CD4-positive, alpha-beta T cell (primary cell): ENCODE data around the gene LAMA3. TPM values are rescaled to one million over a fixed set of nuclear protein-coding genes. Genes with fewer than 3 reads are reported as not detected.

Experiments used
- ATAC-seq: fragments of 200-7000 bp; cut with Tn5 transposase; one replicate; pipeline ENCODE4 v1.10.0; 2022; ENCODE audit warnings: mild to moderate bottlenecking; ENCODE audit not compliant: poor library complexity
- CTCF ChIA-PET: fragments of 350-600 bp; sonication (Branson Sonifier 250); formaldehyde crosslinking; loops from one replicate; lab custom pipeline; 2021; ENCODE audit warnings: antibody characterized with exemption, inconsistent platforms; lab: Charles Lee
- POLR2A ChIA-PET: fragments of 350-600 bp; sonication (Branson Sonifier 250); formaldehyde crosslinking; loops from one replicate; lab custom pipeline; 2021; ENCODE audit warnings: antibody characterized with exemption, inconsistent platforms; lab: Charles Lee
- DNase-seq, 14 experiments: peaks; one replicate each; pipeline ENCODE4 v3.0.0-alpha.2; 2013 to 2020; ENCODE audit warnings: mixed read lengths in 2 of 14
- H3K27ac ChIP-seq, 2 donors: one replicate each; pipeline versions ENCODE4 v1.5.1 to v1.7.0; 2013; ENCODE audit warnings: low read length in 2 of 2, low read depth in 1 of 2, mild to moderate bottlenecking in 1 of 2
- H3K27me3 ChIP-seq, 2 experiments: 1 replicate in 1 of 2; 2 replicates in 1 of 2; pipeline versions ENCODE4 v1.6.1 to v1.7.0; 2013; ENCODE audit warnings: low read length in 2 of 2, control low read depth in 1 of 2, mild to moderate bottlenecking in 1 of 2, moderate library complexity in 1 of 2; ENCODE audit not compliant: insufficient read depth in 2 of 2, control insufficient read depth in 1 of 2
- H3K36me3 ChIP-seq: one replicate; pipeline ENCODE4 v1.6.1; 2013; ENCODE audit warnings: low read length, control low read depth; ENCODE audit not compliant: insufficient read depth
- H3K4me1 ChIP-seq: one replicate; pipeline ENCODE4 v1.6.1; 2013; ENCODE audit warnings: low read length, control low read depth; ENCODE audit not compliant: insufficient read depth
- H3K4me3 ChIP-seq: one replicate; pipeline ENCODE4 v1.5.1; 2013; ENCODE audit warnings: mild to moderate bottlenecking, low read length, moderate library complexity
- H3K9me3 ChIP-seq, 2 experiments: 1 replicate in 1 of 2; 2 replicates in 1 of 2; pipeline versions ENCODE4 v1.6.1 to v1.7.0; 2013; ENCODE audit warnings: low read length in 2 of 2, mild to moderate bottlenecking in 2 of 2, control low read depth in 1 of 2, moderate library complexity in 1 of 2; ENCODE audit not compliant: control insufficient read depth in 1 of 2, insufficient read depth in 1 of 2
- H3K27ac Mint-ChIP-seq: one replicate; pipeline ENCODE4 v1.8.0; 2020; ENCODE audit warnings: mixed read lengths
- H3K27me3 Mint-ChIP-seq: one replicate; pipeline ENCODE4 v1.8.0; 2021; ENCODE audit warnings: mixed read lengths
- H3K36me3 Mint-ChIP-seq: one replicate; pipeline ENCODE4 v1.8.0; 2021; ENCODE audit warnings: low read depth, mixed read lengths
- H3K4me1 Mint-ChIP-seq: one replicate; pipeline ENCODE4 v1.8.0; 2021; ENCODE audit warnings: low read depth, mixed read lengths
- H3K4me3 Mint-ChIP-seq: one replicate; pipeline ENCODE4 v1.8.0; 2020; ENCODE audit warnings: mild to moderate bottlenecking, mixed read lengths
- H3K9me3 Mint-ChIP-seq: one replicate; pipeline ENCODE4 v1.8.0; 2020; ENCODE audit warnings: mixed read lengths
- intact Hi-C, 2 experiments: fragments of 100-400 bp; cut with DNase I in 1 of 2; cut with micrococcal nuclease in 1 of 2; formaldehyde crosslinking; loops; one replicate each; pipeline versions ENCODE4 v1.15.1 to v1.9.0; 2023 to 2025; cut with DNase I, micrococcal nuclease
- total RNA-seq, 174 experiments: library from RNA in 2 of 174; stranded (reverse) in 2 of 174; gene quantifications; one replicate each; pipeline ENCODE4 v1.2.3 and lab custom pipeline; 2021 to 2026
- TF ChIP-seq, protein P1 (sequence below): fragments of 200-600 bp; IDR thresholded peaks from one replicate; pipeline ENCODE4 v1.8.0; 2022; ENCODE audit warnings: antibody characterized with exemption, mild to moderate bottlenecking

Gene LAMA3
- total RNA-seq, 2 experiments from 2014 or later, result 0.19 TPM; not detected in 1

DNA sequence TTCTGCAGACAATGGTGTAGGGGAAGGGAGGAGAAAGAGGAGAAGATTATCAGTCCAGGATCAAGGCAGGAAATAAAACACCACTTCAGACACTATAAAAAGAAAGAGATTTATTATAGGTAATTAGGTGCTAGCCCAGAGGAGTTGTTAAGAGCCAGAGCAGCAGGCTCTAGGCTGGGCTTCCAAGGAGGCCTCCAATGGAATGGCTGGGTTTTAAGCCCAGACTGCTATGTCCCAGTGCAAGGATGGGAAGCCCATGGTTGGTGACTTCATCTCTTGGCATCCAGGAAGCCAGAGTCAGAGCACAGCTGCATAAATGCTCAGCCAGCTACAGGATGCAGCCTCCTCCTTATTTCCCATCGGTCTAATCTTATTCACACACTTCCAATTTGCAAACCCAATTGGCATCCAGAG is 95.6 kb downstream of the LAMA3 start:
- no peaks in the 10 kb centered on the region for H3K36me3 ChIP-seq
- no peaks in the 10 kb centered on the region for H3K27me3 Mint-ChIP-seq
- H3K27me3 ChIP-seq, result peaks cover 0 to 3% of the 10 kb centered on the region in 2 experiments
- no peak overlapping the region for H3K4me3 Mint-ChIP-seq
- peaks cover 9% of the 10 kb centered on the region for H3K4me1 Mint-ChIP-seq
- H3K27ac ChIP-seq, result no peak overlapping the region
- peaks cover 0 to 4% of the 10 kb centered on the region in 2 experiments for H3K9me3 ChIP-seq
- peaks cover 2% of the 10 kb centered on the region for H3K9me3 Mint-ChIP-seq
- TF ChIP-seq, protein P1, sequence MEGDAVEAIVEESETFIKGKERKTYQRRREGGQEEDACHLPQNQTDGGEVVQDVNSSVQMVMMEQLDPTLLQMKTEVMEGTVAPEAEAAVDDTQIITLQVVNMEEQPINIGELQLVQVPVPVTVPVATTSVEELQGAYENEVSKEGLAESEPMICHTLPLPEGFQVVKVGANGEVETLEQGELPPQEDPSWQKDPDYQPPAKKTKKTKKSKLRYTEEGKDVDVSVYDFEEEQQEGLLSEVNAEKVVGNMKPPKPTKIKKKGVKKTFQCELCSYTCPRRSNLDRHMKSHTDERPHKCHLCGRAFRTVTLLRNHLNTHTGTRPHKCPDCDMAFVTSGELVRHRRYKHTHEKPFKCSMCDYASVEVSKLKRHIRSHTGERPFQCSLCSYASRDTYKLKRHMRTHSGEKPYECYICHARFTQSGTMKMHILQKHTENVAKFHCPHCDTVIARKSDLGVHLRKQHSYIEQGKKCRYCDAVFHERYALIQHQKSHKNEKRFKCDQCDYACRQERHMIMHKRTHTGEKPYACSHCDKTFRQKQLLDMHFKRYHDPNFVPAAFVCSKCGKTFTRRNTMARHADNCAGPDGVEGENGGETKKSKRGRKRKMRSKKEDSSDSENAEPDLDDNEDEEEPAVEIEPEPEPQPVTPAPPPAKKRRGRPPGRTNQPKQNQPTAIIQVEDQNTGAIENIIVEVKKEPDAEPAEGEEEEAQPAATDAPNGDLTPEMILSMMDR, result no peak
- H3K27ac Mint-ChIP-seq, result no peak overlapping the region
- intact Hi-C loops, result no loop called here
- no peaks in the 10 kb centered on the region for H3K4me1 ChIP-seq
- DNase-seq, result no peak
- H3K36me3 Mint-ChIP-seq, result no peaks in the 10 kb centered on the region
- H3K4me3 ChIP-seq, result no peak overlapping the region
- ChIA-PET CTCF (no interaction called here), POLR2A (no interaction called here)
- ATAC-seq, result no peak

DNA sequence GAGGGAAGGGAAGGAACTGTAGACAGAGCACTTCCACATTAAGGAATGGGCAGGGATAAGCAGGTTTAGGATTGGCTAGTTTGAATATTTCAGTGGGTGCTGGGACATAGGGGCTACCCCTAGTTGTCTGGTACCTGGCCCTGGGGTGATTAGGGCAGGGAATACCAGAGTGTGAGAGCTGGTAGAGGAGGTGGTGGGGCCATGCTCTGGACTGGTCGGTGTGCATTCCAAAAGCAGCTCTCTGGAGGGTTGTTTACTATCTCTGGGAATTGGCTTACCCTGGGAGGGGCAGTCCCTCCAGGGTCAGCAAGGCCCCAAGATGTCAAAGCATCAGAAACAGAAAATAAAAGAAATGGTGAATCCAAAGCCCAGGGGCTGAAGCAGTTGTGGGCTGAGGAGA is 103.8 kb downstream of the LAMA3 start:
- CTCF ChIA-PET, result no interaction called here
- DNase-seq (no peak), ATAC-seq (no peak)
- Mint-ChIP-seq H3K27me3 (no peaks in the 10 kb centered on the region), H3K4me1 (no peaks in the 10 kb centered on the region), H3K9me3 (no peaks in the 10 kb centered on the region), H3K27ac (no peak overlapping the region), H3K36me3 (no peaks in the 10 kb centered on the region), H3K4me3 (no peak overlapping the region)
- Histone ChIP-seq H3K27me3 (no peaks in the 10 kb centered on the region), H3K4me1 (no peaks in the 10 kb centered on the region), H3K36me3 (no peaks in the 10 kb centered on the region), H3K27ac (no peak overlapping the region), H3K4me3 (no peak overlapping the region), H3K9me3 (peaks cover 0 to under 1% of the 10 kb centered on the region in 2 experiments)
- intact Hi-C loops, result no loop called here
- POLR2A ChIA-PET, result no interaction called here
- TF ChIP-seq, protein P1, result no peak

DNA sequence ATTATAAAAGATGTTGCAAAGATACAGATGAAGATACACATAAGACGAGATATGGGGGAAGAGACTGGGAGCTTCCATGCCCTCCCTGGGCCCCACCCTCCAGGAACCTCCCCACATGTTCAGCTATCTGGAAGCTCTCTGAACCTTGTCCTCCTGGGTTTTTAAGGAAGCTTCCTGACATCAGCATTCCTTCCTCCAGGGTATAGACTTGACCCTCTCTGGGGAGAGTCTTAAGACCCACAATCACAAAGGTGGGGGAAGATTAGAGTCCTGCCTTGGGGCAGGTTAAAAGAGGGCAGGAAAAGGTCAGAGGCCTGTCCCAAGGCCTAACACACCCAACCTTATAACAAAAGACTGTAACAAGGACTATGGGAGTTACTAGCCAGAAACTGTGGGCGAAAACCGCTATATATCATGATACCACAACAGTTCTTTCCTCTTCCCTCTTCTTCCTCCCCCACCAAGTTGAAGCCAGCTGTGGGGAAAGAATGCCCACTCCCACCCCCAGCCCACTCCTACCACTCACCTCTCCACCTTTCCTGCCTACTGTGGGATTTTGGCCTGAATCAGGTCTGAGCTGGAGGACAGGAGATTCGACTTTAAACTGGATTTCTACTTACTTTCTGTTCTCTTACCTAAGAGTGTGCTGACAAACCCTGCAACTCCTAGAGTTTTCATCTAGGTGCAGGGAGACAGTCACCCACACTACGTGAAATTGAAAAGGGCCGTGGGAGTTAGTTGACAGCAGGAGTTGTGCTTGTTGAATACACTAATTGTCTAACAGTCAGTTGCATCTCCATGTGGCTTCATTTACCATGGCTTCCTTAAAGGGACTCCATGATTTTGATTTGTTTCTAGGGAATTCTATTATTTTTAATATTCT is 105.0 kb downstream of the LAMA3 start:
- Histone ChIP-seq H3K36me3 (no peaks in the 10 kb centered on the region), H3K27me3 (no peaks in the 10 kb centered on the region), H3K4me1 (no peaks in the 10 kb centered on the region), H3K9me3 (peaks cover 0 to 5% of the 10 kb centered on the region in 2 experiments), H3K27ac (no peak overlapping the region), H3K4me3 (no peak overlapping the region)
- intact Hi-C loops, result no loop called here
- Mint-ChIP-seq H3K4me3 (no peak overlapping the region), H3K9me3 (no peaks in the 10 kb centered on the region), H3K27me3 (no peaks in the 10 kb centered on the region), H3K4me1 (no peaks in the 10 kb centered on the region), H3K36me3 (no peaks in the 10 kb centered on the region), H3K27ac (no peak overlapping the region)
- ChIA-PET POLR2A (no interaction called here), CTCF (no interaction called here)
- no peak for ATAC-seq
- TF ChIP-seq, protein P1, result no peak
- no peak for DNase-seq
